SU-DHL-6 (cell line): ENCODE data around the gene CREBBP.

Experiments
- H2AFZ ChIP-seq: fragments of 200-600 bp; sonication (generic); 2 replicates; pipeline ENCODE4 v1.6.1; 2014; ENCODE audit warnings: low read depth, mild to moderate bottlenecking, moderate library complexity, mixed read lengths, antibody characterized with exemption, low read length; ENCODE audit not compliant: severe bottlenecking
- H3F3A ChIP-seq: fragments of 200-600 bp; shearing (Covaris generic); 2 replicates; pipeline ENCODE4 v1.6.0; 2016; ENCODE audit warnings: antibody characterized with exemption, mild to moderate bottlenecking; ENCODE audit not compliant: insufficient read depth
- H3K27ac ChIP-seq: fragments of 200-600 bp; sonication (generic); 2 replicates; pipeline ENCODE4 v1.5.1; 2016; ENCODE audit warnings: low read depth, mild to moderate bottlenecking, low read length, moderate library complexity, mixed read lengths
- H3K27me3 ChIP-seq: fragments of 200-600 bp; sonication (generic), shearing (Covaris generic); 2 replicates; pipeline ENCODE4 v1.6.0; 2014; ENCODE audit warnings: mild to moderate bottlenecking, low read length
- H3K36me3 ChIP-seq: fragments of 200-600 bp; sonication (generic); 2 replicates; pipeline ENCODE4 v1.6.1; 2014; ENCODE audit warnings: mild to moderate bottlenecking, low read length, mixed read lengths
- H3K4me2 ChIP-seq: fragments of 300-600, 200-600 bp; shearing (Covaris generic), sonication (generic); 2 replicates; pipeline ENCODE4 v1.6.0; 2014; ENCODE audit warnings: low read length, low read depth, mild to moderate bottlenecking; ENCODE audit not compliant: poor library complexity, severe bottlenecking
- H3K4me3 ChIP-seq: fragments of 200-600 bp; sonication (generic); 2 replicates; pipeline ENCODE4 v1.5.1; 2014; ENCODE audit warnings: antibody characterized with exemption, low read length, mild to moderate bottlenecking, mixed read lengths; ENCODE audit not compliant: insufficient read depth, poor library complexity, severe bottlenecking
- H3K79me2 ChIP-seq: fragments of 200-600 bp; sonication (generic); 2 replicates; pipeline ENCODE4 v1.6.1; 2014; ENCODE audit warnings: mild to moderate bottlenecking, low read length, moderate library complexity; ENCODE audit not compliant: insufficient read depth
- H3K9ac ChIP-seq: fragments of 200-600 bp; sonication (generic); 2 replicates; pipeline ENCODE4 v1.7.0; 2014; ENCODE audit warnings: mild to moderate bottlenecking, low read length
- H3K9me2 ChIP-seq: fragments of 200-600 bp; sonication (generic); replicated peaks from 2 replicates; pipeline ENCODE4 v1.6.1; 2014; ENCODE audit warnings: low read length; ENCODE audit not compliant: insufficient read depth
- H3K9me3 ChIP-seq: fragments of 200-600 bp; sonication (generic); 2 replicates; pipeline ENCODE4 v1.6.1; 2014; ENCODE audit warnings: low read length, mixed read lengths; ENCODE audit not compliant: insufficient read depth
- H4K20me1 ChIP-seq: fragments of 200-600 bp; sonication (generic); 2 replicates; pipeline ENCODE4 v1.6.1; 2014; ENCODE audit warnings: low read depth, mild to moderate bottlenecking, antibody characterized with exemption, low read length, moderate library complexity, mixed read lengths
- EZH2phosphoT487 ChIP-seq: fragments of 200-600 bp; sonication (generic), shearing (Covaris generic); conservative IDR thresholded peaks from 2 replicates; pipeline ENCODE4 v1.6.1; 2018; ENCODE audit warnings: mild to moderate bottlenecking, antibody characterized with exemption, low read length, moderate library complexity, mixed read lengths
- TF ChIP-seq, protein P1 (sequence below): fragments of 200-600 bp; sonication (generic); IDR thresholded peaks from one replicate; pipeline ENCODE4 v1.5.1; 2017; ENCODE audit warnings: antibody characterized with exemption, mild to moderate bottlenecking, low read length, moderate library complexity; ENCODE audit not compliant: insufficient read depth, poor library complexity, severe bottlenecking

Gene CREBBP

DNA sequence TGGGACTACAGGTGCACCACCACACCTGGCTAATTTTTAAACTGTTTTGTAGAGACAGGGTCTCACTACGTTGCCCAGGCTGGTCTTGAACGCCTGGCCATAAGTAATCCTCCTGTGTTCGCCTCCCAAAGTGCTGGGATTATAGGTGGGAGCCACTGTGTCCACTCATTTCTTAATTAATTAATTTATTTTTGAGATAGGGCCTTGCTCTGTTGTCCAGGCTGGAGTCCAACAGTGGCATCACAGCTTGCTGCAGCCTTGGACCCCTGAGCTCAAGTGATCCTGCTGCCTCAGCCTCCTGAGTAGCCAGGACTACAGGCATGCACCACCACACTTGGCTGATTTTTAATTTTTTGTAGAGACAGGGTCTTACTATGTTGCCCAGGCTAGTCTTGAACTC is 116.1 kb downstream of the CREBBP start:
- no peak overlapping the region for H3K27ac ChIP-seq
- 0 out of 2 replicates have a peak, but pooled peaks cover 4% of the 10 kb centered on the region for H3K79me2 ChIP-seq
- H3K4me3 ChIP-seq: no peak overlapping the region
- no peaks in the 10 kb centered on the region for H4K20me1 ChIP-seq
- no peak overlapping the region for H3K4me2 ChIP-seq
- H3K9me3 ChIP-seq: no peaks in the 10 kb centered on the region
- no peak overlapping the region for H3K9ac ChIP-seq
- TF ChIP-seq, protein P1, sequence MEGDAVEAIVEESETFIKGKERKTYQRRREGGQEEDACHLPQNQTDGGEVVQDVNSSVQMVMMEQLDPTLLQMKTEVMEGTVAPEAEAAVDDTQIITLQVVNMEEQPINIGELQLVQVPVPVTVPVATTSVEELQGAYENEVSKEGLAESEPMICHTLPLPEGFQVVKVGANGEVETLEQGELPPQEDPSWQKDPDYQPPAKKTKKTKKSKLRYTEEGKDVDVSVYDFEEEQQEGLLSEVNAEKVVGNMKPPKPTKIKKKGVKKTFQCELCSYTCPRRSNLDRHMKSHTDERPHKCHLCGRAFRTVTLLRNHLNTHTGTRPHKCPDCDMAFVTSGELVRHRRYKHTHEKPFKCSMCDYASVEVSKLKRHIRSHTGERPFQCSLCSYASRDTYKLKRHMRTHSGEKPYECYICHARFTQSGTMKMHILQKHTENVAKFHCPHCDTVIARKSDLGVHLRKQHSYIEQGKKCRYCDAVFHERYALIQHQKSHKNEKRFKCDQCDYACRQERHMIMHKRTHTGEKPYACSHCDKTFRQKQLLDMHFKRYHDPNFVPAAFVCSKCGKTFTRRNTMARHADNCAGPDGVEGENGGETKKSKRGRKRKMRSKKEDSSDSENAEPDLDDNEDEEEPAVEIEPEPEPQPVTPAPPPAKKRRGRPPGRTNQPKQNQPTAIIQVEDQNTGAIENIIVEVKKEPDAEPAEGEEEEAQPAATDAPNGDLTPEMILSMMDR: no peak
- no peak for TF ChIP-seq EZH2phosphoT487
- H2AFZ ChIP-seq: no peak overlapping the region
- H3K27me3 ChIP-seq: no peaks in the 10 kb centered on the region
- peaks cover 10% of the 10 kb centered on the region; the same call in 1 of the 2 replicates for H3K36me3 ChIP-seq
- no peaks in the 10 kb centered on the region for H3K9me2 ChIP-seq
- H3F3A ChIP-seq: peaks cover 8% of the 10 kb centered on the region; the same call in 1 of the 2 replicates

DNA sequence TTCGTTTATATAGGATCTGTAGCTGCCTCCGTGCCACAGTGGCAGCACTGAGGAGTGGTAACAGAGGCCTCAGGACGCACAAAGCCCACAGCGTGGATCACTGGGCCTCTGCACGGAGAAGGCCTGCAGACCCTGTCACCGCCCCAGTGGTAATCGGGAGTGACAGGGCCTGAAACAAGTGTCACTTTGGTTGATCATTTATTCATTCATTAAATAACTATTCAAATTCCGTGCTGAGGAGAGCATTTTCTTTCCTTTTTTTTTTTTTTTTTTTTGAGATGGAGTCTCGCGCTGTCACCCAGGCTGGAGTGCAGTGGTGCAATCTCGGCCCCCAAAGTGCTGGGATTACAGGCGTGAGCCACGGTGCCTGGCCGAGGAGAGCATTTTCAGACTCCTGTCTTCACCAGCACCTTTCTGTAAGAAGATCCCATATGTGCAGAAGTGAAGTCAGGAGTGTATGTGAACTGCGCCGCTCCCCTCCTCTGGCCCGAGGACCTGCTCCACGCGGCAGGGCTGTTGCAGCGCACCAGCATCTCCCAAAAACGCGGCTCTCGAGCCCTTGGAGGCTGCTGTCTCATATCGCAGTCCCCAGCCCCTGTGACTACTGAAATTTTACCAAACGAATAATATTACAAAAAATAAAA is 118.3 kb downstream of the CREBBP start:
- TF ChIP-seq EZH2phosphoT487: no peak
- TF ChIP-seq, protein P1: no peak

DNA sequence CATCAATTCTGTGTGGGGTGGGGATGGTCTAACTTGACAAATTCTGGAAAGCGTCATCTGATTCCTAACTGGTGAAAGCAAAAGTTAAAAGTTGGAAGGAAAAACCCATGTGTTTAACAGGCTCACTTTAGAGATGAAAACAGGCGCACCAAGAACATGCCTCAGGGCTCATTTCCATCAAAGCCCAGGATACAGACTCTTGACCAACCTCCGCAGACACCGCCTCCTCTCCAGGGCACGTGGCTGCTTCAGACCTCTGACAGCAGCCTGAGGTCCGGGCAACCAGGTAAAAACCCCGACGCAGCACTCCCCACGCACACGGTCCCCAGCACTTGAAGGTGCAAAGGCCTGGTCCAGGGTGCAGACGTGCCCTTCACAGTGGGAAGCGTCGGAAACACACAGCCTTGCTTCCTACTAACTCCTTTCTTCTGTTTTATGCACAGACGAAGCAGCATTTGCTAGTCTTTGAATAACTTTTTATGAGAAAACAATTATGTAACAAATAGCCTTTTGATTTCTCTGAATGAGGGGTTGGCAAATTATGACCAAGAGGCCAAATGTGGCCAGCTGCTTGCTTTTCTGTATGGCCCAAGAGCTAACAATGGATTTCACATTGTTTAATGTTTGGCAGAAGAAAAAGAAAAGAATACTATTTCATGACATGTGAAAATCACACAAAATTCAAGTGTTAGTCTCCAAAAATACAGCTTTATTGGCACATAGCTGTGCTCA is 119.0 kb downstream of the CREBBP start:
- no peak overlapping the region for H3K4me2 ChIP-seq
- no peaks in the 10 kb centered on the region for H3K9me3 ChIP-seq
- no peaks in the 10 kb centered on the region for H3K9me2 ChIP-seq
- H3K27me3 ChIP-seq: no peaks in the 10 kb centered on the region
- TF ChIP-seq EZH2phosphoT487: no peak
- TF ChIP-seq, protein P1: no peak
- peaks cover 4% of the 10 kb centered on the region; the same call in 1 of the 2 replicates for H3K79me2 ChIP-seq
- no peak overlapping the region for H3K4me3 ChIP-seq
- H2AFZ ChIP-seq: no peak overlapping the region
- peaks cover 19% of the 10 kb centered on the region; the same call in 1 of the 2 replicates for H3K36me3 ChIP-seq
- H3K27ac ChIP-seq: no peak overlapping the region
- no peaks in the 10 kb centered on the region; the same call in 1 of the 2 replicates for H3F3A ChIP-seq
- no peaks in the 10 kb centered on the region for H4K20me1 ChIP-seq
- H3K9ac ChIP-seq: no peak overlapping the region

More for the DNA sequence above, 118.3 kb downstream of the CREBBP start:
- Histone ChIP-seq H3K4me2 (no peak overlapping the region), H3K9ac (no peak overlapping the region), H3K9me3 (no peaks in the 10 kb centered on the region), H3F3A (no peaks in the 10 kb centered on the region), H2AFZ (no peak overlapping the region), H3K4me3 (no peak overlapping the region), H3K27ac (no peak overlapping the region), H3K36me3 (peaks cover 18% of the 10 kb centered on the region; the same call in 1 of the 2 replicates), H3K79me2 (peaks cover 4% of the 10 kb centered on the region; the same call in 1 of the 2 replicates), H3K27me3 (no peaks in the 10 kb centered on the region), H3K9me2 (no peaks in the 10 kb centered on the region), H4K20me1 (no peaks in the 10 kb centered on the region)
